HFF-Myc (cell line): Measurements from ENCODE around the gene DDX41.

Source experiments
- DNase-seq: peaks from one replicate; pipeline ENCODE4 v3.0.0-alpha.2; 2011; ENCODE audit warnings: low read depth; ENCODE audit errors: extremely low read depth
- H3K4me3 ChIP-seq: replicated peaks from 2 replicates; pipeline ENCODE4 v1.5.1; 2011; ENCODE audit warnings: low read depth, mild to moderate bottlenecking, control low read depth, low read length
- TF ChIP-seq, protein P1 (sequence below): IDR thresholded peaks from 2 replicates; pipeline ENCODE4 v1.5.1; 2012; ENCODE audit warnings: mild to moderate bottlenecking, low read depth, low read length, control low read depth; ENCODE audit errors: missing control alignments

DDX41 gene

DNA sequence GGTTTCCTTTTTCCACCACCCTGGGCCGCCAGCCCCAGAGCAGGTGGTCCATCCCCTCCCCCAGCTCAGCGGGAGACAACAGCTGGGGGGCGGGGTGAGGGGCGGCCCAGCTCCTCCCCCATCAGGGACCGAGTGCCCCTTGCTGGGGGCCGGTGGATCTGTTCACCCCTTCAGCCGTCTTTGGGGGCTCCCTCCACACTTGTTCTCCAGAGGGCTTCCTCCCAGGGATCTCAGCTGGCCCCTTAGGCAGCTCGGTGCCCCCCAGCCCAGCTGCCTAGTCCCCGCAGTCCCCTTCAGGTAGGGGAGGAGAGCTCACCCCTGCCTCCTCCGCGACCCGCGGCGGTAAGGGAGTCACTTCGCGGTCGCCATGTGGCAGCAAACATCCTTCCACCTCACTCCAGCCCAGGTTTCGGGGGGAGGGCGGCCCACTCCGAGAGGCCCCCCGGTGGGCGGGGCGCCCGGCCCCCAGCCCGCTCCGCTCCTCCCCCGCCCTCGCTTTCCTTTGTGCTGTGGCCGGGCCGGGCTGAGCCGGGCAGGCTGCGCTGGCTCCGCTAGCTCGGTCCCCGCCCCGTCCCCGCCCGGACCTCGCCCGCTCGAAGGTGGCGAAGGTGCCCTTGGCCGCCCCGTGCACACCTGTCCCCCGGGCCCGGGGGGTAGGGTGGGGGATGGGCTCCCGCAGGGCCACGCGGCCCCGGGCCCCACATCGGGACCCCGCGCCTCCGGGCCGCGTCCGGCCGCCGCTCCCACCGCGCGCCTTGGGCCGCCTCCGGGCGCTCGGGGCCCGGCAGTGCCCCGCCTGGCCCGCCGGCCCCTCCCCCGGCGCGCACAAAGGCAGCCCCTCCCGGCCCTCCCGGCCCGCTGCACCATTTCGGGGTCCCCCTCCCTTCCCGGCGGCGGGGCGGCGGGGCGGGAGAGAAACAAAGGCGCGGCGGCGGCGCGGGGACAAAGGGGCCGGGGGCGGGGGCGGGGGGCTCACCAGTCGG is 44.0 kb downstream of the DDX41 start:
- peak overlapping the region; percentile 82 for H3K4me3 ChIP-seq
- no peak for DNase-seq

GRCh38 chr5:177471610-177472356 is 45.0 kb downstream of the DDX41 start:
- H3K4me3 ChIP-seq, result peak overlapping the region; percentile 82
- TF ChIP-seq, protein P1, sequence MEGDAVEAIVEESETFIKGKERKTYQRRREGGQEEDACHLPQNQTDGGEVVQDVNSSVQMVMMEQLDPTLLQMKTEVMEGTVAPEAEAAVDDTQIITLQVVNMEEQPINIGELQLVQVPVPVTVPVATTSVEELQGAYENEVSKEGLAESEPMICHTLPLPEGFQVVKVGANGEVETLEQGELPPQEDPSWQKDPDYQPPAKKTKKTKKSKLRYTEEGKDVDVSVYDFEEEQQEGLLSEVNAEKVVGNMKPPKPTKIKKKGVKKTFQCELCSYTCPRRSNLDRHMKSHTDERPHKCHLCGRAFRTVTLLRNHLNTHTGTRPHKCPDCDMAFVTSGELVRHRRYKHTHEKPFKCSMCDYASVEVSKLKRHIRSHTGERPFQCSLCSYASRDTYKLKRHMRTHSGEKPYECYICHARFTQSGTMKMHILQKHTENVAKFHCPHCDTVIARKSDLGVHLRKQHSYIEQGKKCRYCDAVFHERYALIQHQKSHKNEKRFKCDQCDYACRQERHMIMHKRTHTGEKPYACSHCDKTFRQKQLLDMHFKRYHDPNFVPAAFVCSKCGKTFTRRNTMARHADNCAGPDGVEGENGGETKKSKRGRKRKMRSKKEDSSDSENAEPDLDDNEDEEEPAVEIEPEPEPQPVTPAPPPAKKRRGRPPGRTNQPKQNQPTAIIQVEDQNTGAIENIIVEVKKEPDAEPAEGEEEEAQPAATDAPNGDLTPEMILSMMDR, result no peak
- DNase-seq, result no peak

More for the DNA sequence above, 44.0 kb downstream of the DDX41 start:
- TF ChIP-seq, protein P1, result no peak

DNA sequence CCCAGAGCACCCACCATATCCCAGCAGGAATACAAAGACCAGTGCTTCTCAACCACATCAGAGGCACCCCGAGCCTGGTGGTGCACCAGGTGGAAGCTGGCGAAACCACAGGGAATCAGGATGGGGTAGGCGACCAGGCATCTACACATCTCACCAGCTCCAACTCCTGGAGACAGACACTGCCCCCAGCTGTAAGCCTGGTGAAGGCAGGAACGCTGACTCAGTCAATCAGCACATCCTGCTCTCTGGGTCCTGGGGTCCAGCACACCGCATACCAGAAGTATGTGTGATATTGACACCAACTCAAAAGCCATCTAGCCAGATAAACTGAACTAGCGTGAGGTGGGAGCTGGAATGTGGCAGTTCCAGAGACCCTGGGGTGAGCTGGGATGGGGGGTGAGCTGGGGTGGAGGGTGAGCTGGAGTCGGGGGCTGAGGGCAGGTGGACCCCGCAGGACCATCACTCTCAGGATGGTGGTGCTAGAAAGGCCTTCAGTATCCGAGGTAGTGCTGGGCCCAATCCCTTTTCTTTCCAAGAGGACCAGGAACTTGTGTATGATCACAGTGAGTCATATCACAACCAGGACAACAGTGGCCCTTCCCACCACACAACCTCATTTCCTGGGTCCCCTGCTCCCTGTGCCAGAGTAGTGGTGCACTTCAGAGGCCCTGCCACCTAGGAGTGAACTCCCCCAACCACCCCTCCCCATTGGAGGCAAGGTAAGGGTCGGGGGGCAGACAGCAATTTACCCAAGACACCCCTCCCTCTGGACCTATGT is 45.8 kb downstream of the DDX41 start:
- no peak for DNase-seq
- TF ChIP-seq, protein P1, result no peak
- H3K4me3 ChIP-seq, result peak overlapping the region; percentile 82

DNA sequence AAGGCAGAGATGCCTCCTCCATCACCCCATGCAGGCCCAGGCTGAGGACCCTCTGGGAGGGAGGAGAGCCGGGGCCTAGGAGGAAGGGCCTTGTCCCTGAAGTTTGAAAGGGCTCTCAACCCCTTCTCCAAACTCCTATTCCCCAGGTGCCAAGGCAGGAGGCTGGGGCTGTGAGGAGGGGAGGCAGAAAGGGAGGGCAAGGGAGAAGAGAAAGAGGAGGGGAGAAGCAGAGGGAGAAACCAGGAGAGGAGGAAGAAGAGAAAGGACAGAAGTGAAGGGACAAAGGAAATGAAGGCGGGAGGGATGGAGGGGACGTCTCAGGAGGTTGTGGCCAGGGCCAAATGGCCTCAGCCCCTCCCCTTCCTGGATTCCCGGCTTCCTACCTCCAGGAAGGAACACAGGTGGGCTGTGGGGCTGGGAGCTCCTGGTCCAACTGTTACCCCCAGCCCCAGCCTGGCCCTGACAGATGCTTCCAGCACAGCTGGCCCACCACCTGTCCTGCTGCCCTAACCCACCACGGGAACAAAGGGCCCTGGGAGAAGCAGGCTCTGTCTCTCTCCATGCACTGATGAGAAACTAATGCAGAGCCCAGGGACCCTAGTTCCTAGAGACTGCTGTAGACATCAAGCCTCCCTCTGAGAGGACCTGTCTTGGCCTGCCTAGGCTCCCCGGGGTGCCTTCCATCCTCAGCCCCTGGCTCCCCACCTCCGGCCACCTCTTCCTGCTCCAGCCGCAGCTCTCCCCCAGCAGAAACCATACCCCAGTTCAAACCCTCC is 46.8 kb downstream of the DDX41 start:
- TF ChIP-seq, protein P1, result no peak
- H3K4me3 ChIP-seq, result no peak overlapping the region; the same call in 1 of the 2 replicates
- no peak for DNase-seq

DNA sequence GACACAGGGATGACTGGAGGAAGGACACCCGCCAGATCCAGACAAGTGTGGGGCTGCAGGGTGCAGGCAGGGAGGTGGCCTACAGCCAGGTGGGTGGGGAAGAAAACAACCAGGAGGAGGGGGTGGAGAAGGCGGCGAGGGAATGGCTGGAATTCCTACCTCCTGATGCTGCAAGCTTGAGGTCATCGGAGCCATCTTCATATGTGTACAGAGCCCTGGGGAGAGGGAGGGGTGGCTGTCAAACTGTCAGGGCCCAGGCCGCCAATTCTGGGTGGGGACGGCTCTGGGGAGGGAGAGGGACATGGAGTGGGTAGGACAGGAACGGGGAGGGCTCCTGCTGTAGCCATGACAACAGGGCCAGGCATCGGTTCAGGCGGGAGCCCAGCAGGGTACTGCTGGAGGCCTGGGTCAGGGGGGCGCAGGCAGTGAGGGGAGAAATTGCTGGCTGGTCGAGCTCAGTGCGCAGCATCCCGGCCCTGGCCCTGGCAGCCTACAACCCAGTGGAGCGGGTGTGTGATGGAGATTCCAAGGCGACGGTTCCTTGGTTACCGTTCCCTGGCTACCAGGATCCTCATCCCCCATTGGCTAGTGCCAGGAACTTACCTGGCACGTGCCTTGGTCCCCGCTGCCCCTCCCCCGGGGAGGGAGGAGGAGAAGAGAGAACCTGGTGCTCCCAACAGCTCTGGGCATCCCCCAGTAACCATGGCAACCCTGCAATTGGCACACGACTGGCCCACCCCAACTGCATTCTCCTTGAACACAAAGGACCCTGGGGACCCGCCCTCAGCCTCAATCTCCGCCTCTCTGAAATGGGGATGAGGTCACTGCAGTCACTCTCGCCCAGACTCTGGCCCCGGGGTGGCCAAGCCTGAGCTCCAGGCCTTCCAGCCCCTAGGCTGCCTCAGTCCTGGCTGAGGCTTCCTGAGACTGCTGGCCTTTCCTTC is 47.8 kb downstream of the DDX41 start:
- H3K4me3 ChIP-seq, result no peak overlapping the region
- no peak for DNase-seq
- TF ChIP-seq, protein P1, result no peak
